Neural progenitor cell (in vitro differentiated cells): ENCODE data around the gene UPF3A.

Experiments used
- EZH2 ChIP-seq: fragments of 200-600 bp; sonication (generic); IDR thresholded peaks from 2 replicates; pipeline ENCODE4 v1.6.1; 2017; ENCODE audit warnings: antibody characterized with exemption, mild to moderate bottlenecking, moderate library complexity
- EZH2phosphoT487 ChIP-seq: fragments of 200-600 bp; sonication (generic); IDR thresholded peaks from 2 replicates; pipeline ENCODE4 v1.6.1; 2017; ENCODE audit warnings: antibody characterized with exemption
- TF ChIP-seq, protein P1 (sequence below): fragments of 200-600 bp; sonication (generic); IDR thresholded peaks from 2 replicates; pipeline ENCODE4 v1.5.1; 2017; ENCODE audit warnings: antibody characterized with exemption, mild to moderate bottlenecking

DNA sequence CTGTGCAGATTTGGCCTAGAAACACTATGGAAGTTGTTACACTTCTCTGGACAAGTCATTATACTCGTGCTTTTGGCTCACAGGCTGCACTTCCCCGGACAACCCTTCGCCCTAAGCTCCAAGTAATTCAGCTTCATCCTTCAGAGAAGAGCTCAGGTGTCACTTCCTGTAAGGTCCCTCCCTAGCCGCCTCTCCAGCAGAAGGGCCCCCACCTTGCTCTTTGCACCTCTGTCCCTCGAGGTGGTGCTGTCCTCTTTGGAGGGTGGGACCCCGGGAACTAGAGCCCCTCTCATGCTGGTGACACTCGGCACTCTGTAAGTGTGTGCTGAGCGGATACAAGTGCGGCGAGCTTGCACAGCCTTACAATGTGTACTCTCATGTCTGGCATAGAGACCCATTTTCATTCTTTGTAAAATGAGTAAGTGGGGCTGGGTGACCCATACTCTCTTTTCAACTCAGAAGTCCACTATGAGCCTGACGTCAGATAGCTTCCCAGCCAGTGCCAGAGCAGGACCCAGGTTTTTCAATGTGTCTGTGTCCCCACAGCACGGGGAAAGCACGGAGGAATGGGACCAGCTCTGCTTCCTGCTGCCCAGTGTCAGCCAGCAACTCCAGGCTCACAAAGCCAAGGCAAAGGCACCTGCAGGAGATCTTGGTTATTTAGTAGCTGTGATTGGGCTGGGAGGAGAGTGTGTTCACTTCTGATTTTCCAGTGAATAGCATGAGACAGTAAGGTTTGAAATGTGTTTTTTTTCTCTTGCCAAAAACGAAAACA is 59.8 kb downstream of the UPF3A start:
- TF ChIP-seq EZH2phosphoT487 (no peak), EZH2 (no peak)
- TF ChIP-seq, protein P1, sequence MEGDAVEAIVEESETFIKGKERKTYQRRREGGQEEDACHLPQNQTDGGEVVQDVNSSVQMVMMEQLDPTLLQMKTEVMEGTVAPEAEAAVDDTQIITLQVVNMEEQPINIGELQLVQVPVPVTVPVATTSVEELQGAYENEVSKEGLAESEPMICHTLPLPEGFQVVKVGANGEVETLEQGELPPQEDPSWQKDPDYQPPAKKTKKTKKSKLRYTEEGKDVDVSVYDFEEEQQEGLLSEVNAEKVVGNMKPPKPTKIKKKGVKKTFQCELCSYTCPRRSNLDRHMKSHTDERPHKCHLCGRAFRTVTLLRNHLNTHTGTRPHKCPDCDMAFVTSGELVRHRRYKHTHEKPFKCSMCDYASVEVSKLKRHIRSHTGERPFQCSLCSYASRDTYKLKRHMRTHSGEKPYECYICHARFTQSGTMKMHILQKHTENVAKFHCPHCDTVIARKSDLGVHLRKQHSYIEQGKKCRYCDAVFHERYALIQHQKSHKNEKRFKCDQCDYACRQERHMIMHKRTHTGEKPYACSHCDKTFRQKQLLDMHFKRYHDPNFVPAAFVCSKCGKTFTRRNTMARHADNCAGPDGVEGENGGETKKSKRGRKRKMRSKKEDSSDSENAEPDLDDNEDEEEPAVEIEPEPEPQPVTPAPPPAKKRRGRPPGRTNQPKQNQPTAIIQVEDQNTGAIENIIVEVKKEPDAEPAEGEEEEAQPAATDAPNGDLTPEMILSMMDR: no peak
